ENCODE data around the gene TJP1. TPM values are rescaled to one million over a fixed set of nuclear protein-coding genes. Genes with fewer than 3 reads are reported as not detected.

The TJP1 gene
- total and polyA plus RNA-seq, 2 donors (not counting 1 experiment from before 2014, with no cell fraction given): 0.10 TPM; not detected in 1

DNA sequence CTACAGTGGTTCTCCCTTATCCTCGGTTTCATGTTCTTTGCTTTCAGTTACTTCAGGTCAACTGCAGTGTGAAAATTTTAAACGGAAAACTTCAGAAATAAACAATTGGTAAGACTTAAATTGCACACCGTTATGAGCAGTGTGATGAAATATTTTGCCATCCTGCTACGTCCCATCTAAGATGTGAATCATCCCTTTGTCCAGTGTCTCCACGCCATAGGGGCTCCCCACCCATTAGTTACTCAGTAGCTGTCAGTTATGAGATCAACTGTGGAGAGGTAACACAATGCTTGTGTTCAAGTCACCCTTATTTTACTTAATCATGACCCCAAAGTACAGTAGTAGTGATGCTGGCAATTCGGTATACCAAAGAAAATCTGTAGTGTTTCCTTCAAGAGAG, 47.4 kb downstream of the TJP1 start:
- H3K79me2 ChIP-seq (ENCODE audit: control insufficient read depth, insufficient read depth, low read length): no peaks in the 10 kb centered on the region
- ATAC-seq (ENCODE audit: low read depth): no peak
- Mint-ChIP-seq H3K4me1 (no peaks in the 10 kb centered on the region), H3K27me3 (peaks cover 9% of the 10 kb centered on the region), H3K27ac (no peak overlapping the region), H3K4me3 (no peak overlapping the region), H3K9me3 (ENCODE audit: insufficient read depth) (no peaks in the 10 kb centered on the region)
- H3K36me3 ChIP-seq (replicated peaks in 1 of 2; ENCODE audit: control extremely low read depth in 1 of 2, control insufficient read depth in 1 of 2, extremely low read depth in 1 of 2, insufficient read depth in 2 of 2, low read length in 1 of 2): no peaks in the 10 kb centered on the region
- DNase-seq: no peak
- 94% methylated on average over 4 of the region's 6 CpGs for WGBS (ENCODE audit: insufficient coverage)
- ChIA-PET CTCF (no interaction called here), POLR2A (no interaction called here)
- H3K4me1 ChIP-seq (ENCODE audit: control insufficient read depth in 2 of 2, insufficient read depth in 2 of 2, low read length in 2 of 2): no peaks in the 10 kb centered on the region
- intact Hi-C loops (cut with micrococcal nuclease): no loop called here
- no peaks in the 10 kb centered on the region for H4K20me1 ChIP-seq (ENCODE audit: control insufficient read depth, insufficient read depth, low read length, poor library complexity, severe bottlenecking)
- no peaks in the 10 kb centered on the region for H3K9me3 ChIP-seq (ENCODE audit: control extremely low read depth in 1 of 3, control insufficient read depth in 2 of 3, insufficient read depth in 1 of 3, low read length in 2 of 3)
- H3K4me2 ChIP-seq (replicated peaks; ENCODE audit: low read depth, low read length, poor library complexity, severe bottlenecking): no peak overlapping the region
- H3K27me3 ChIP-seq (replicated peaks in 1 of 4; ENCODE audit: control extremely low read depth in 1 of 4, control insufficient read depth in 3 of 4, insufficient read depth in 4 of 4, low read length in 3 of 4): peaks cover 0 to 2% (median 0%) of the 10 kb centered on the region in 4 experiments
- no peak overlapping the region for H2AFZ ChIP-seq (ENCODE audit: insufficient read depth, low read depth, low read length, poor library complexity, severe bottlenecking)
- no peak for TF ChIP-seq EZH2 (IDR thresholded peaks at IDR 0.05; ENCODE audit: borderline replicate concordance, insufficient read depth, low read depth, low read length, poor library complexity, severe bottlenecking)
- TF ChIP-seq, protein P1, sequence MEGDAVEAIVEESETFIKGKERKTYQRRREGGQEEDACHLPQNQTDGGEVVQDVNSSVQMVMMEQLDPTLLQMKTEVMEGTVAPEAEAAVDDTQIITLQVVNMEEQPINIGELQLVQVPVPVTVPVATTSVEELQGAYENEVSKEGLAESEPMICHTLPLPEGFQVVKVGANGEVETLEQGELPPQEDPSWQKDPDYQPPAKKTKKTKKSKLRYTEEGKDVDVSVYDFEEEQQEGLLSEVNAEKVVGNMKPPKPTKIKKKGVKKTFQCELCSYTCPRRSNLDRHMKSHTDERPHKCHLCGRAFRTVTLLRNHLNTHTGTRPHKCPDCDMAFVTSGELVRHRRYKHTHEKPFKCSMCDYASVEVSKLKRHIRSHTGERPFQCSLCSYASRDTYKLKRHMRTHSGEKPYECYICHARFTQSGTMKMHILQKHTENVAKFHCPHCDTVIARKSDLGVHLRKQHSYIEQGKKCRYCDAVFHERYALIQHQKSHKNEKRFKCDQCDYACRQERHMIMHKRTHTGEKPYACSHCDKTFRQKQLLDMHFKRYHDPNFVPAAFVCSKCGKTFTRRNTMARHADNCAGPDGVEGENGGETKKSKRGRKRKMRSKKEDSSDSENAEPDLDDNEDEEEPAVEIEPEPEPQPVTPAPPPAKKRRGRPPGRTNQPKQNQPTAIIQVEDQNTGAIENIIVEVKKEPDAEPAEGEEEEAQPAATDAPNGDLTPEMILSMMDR (IDR thresholded peaks at IDR 0.05): no peak
- no peak overlapping the region for H3K4me3 ChIP-seq (ENCODE audit: control extremely low read depth in 1 of 5, extremely low read depth in 1 of 5, insufficient read depth in 1 of 5, low read depth in 2 of 5, low read length in 4 of 5)
- H3K27ac ChIP-seq (ENCODE audit: low read length in 2 of 2): no peak overlapping the region
- no peak overlapping the region for H3K9ac ChIP-seq (ENCODE audit: low read length)

- peaks cover 9% of the 10 kb centered on the region for H3K27me3 Mint-ChIP-seq
- no peaks in the 10 kb centered on the region for H4K20me1 ChIP-seq (ENCODE audit: control insufficient read depth, insufficient read depth, low read length, poor library complexity, severe bottlenecking)
These were observed 48.5 kb downstream of the TJP1 start for GRCh38 chr15:29773816-29774215.

More at GRCh38 chr15:29773816-29774215, 48.5 kb downstream of the TJP1 start:
- Histone ChIP-seq H2AFZ (ENCODE audit: insufficient read depth, low read depth, low read length, poor library complexity, severe bottlenecking) (no peak overlapping the region), H3K27ac (ENCODE audit: low read length in 2 of 2) (no peak overlapping the region), H3K4me3 (ENCODE audit: control extremely low read depth in 1 of 5, extremely low read depth in 1 of 5, insufficient read depth in 1 of 5, low read depth in 2 of 5, low read length in 4 of 5) (no peak overlapping the region), H3K79me2 (ENCODE audit: control insufficient read depth, insufficient read depth, low read length) (no peaks in the 10 kb centered on the region), H3K27me3 (replicated peaks in 1 of 4; ENCODE audit: control extremely low read depth in 1 of 4, control insufficient read depth in 3 of 4, insufficient read depth in 4 of 4, low read length in 3 of 4) (peaks cover 0 to 2% (median 0%) of the 10 kb centered on the region in 4 experiments), H3K4me2 (replicated peaks; ENCODE audit: low read depth, low read length, poor library complexity, severe bottlenecking) (no peak overlapping the region), H3K36me3 (replicated peaks in 1 of 2; ENCODE audit: control extremely low read depth in 1 of 2, control insufficient read depth in 1 of 2, extremely low read depth in 1 of 2, insufficient read depth in 2 of 2, low read length in 1 of 2) (no peaks in the 10 kb centered on the region), H3K4me1 (ENCODE audit: control insufficient read depth in 2 of 2, insufficient read depth in 2 of 2, low read length in 2 of 2) (no peaks in the 10 kb centered on the region), H3K9ac (ENCODE audit: low read length) (no peak overlapping the region), H3K9me3 (ENCODE audit: control extremely low read depth in 1 of 3, control insufficient read depth in 2 of 3, insufficient read depth in 1 of 3, low read length in 2 of 3) (no peaks in the 10 kb centered on the region)
- WGBS (ENCODE audit: insufficient coverage): no CpG with 5 or more reads among the region's 1 CpG
- no peak for ATAC-seq (ENCODE audit: low read depth)
- Mint-ChIP-seq H3K4me1 (no peaks in the 10 kb centered on the region), H3K4me3 (no peak overlapping the region), H3K9me3 (ENCODE audit: insufficient read depth) (no peaks in the 10 kb centered on the region), H3K27ac (no peak overlapping the region)
- ChIA-PET CTCF (no interaction called here), POLR2A (no interaction called here)
- DNase-seq: no peak
- TF ChIP-seq EZH2 (IDR thresholded peaks at IDR 0.05; ENCODE audit: borderline replicate concordance, insufficient read depth, low read depth, low read length, poor library complexity, severe bottlenecking): no peak
- TF ChIP-seq, protein P1 (IDR thresholded peaks at IDR 0.05): no peak
- intact Hi-C loops (cut with micrococcal nuclease): no loop called here

Data from B cell (primary cell).